Gastroesophageal sphincter (tissue), 3 donors: ENCODE measurements around the gene ARMH3.

Experiments used
- EP300 ChIP-seq: sonication (generic); formaldehyde crosslinking; IDR thresholded peaks from one replicate; pipeline ENCODE4 v1.6.1; 2017; ENCODE audit warnings: antibody characterized with exemption, mild to moderate bottlenecking
- POLR2A ChIP-seq, 2 donors: fragments of 450-650 bp; IDR thresholded peaks; one replicate each; pipeline ENCODE4 v1.6.1; 2017; ENCODE audit warnings: antibody characterized with exemption in 2 of 2, mild to moderate bottlenecking in 2 of 2, moderate library complexity in 1 of 2
- TF ChIP-seq, protein P1 (sequence below), 4 experiments: fragments of 200-600 bp in 2 of 4; fragments of 450-650 bp in 2 of 4; sonication (generic) in 1 of 4; IDR thresholded peaks; one replicate each; pipeline ENCODE4 v1.5.1; 2017 to 2019; ENCODE audit warnings: antibody characterized with exemption in 4 of 4, mild to moderate bottlenecking in 2 of 4, moderate library complexity in 2 of 4

GRCh38 chr10:101895781-101896180 is 160.2 kb downstream of the ARMH3 start:
- TF ChIP-seq, protein P1, sequence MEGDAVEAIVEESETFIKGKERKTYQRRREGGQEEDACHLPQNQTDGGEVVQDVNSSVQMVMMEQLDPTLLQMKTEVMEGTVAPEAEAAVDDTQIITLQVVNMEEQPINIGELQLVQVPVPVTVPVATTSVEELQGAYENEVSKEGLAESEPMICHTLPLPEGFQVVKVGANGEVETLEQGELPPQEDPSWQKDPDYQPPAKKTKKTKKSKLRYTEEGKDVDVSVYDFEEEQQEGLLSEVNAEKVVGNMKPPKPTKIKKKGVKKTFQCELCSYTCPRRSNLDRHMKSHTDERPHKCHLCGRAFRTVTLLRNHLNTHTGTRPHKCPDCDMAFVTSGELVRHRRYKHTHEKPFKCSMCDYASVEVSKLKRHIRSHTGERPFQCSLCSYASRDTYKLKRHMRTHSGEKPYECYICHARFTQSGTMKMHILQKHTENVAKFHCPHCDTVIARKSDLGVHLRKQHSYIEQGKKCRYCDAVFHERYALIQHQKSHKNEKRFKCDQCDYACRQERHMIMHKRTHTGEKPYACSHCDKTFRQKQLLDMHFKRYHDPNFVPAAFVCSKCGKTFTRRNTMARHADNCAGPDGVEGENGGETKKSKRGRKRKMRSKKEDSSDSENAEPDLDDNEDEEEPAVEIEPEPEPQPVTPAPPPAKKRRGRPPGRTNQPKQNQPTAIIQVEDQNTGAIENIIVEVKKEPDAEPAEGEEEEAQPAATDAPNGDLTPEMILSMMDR (IDR thresholded peaks at IDR 0.05) = no peak
- TF ChIP-seq POLR2A (IDR thresholded peaks at IDR 0.05) (no peak), EP300 (no peak)
